Activated T-cell treated with anti-CD3 and anti-CD28 coated beads for 48 hours (primary cell): ENCODE results near the gene AEN.
"Not testable (repeated sequence)": the region's sequence is repeated elsewhere in the genome, so short reads cannot be mapped to it uniquely, and the experiment has no call there.

Experiments
- DNase-seq: peaks from one replicate; pipeline ENCODE4 v3.0.0-alpha.2; 2020; ENCODE audit warnings: low read depth

The AEN gene

GRCh38 chr15:88631464-88632028 is 10.4 kb downstream of the AEN start:
- DNase-seq = no peak

GRCh38 chr15:88632797-88633196 is 11.7 kb downstream of the AEN start:
- not testable (repeated sequence) for DNase-seq

- DNase-seq = no peak
Observed at GRCh38 chr15:88634449-88634848, 13.3 kb downstream of the AEN start.

GRCh38 chr15:88635318-88635717 is 14.2 kb downstream of the AEN start:
- no peak for DNase-seq

GRCh38 chr15:88636050-88636449 is 14.9 kb downstream of the AEN start:
- peak; percentile 41 for DNase-seq

- DNase-seq = no peak
Observed at GRCh38 chr15:88636654-88637053, 15.5 kb downstream of the AEN start.

- no peak for DNase-seq
Observed at GRCh38 chr15:88637436-88637835, 16.3 kb downstream of the AEN start.

- no peak for DNase-seq
Observed at GRCh38 chr15:88637841-88638625, 16.9 kb downstream of the AEN start.

GRCh38 chr15:88638626-88639372 is 17.7 kb downstream of the AEN start, which contains the start of gene ISG20:
ISG20 (plus strand) TSS chr15:88639016; CDS start chr15:88639367, 351 bp downstream.
- peak; percentile 90 for DNase-seq

- DNase-seq = no peak
Observed at GRCh38 chr15:88641959-88642452, 20.9 kb downstream of the AEN start.

- not testable (repeated sequence) for DNase-seq
Observed at GRCh38 chr15:88642514-88642913, 21.4 kb downstream of the AEN start.

GRCh38 chr15:88644741-88645140 is 23.6 kb downstream of the AEN start:
- DNase-seq = no peak

GRCh38 chr15:88645171-88646087 is 24.3 kb downstream of the AEN start:
- no peak for DNase-seq

GRCh38 chr15:88646088-88646405 is 24.9 kb downstream of the AEN start:
- DNase-seq = no peak

GRCh38 chr15:88646951-88647350 is 25.8 kb downstream of the AEN start:
- DNase-seq = no peak

GRCh38 chr15:88647351-88648105 is 26.4 kb downstream of the AEN start:
- no peak for DNase-seq

- DNase-seq = no peak
Observed at GRCh38 chr15:88648357-88649214, 27.4 kb downstream of the AEN start.

- DNase-seq = peak; percentile 72
Observed at GRCh38 chr15:88649286-88649733, 28.2 kb downstream of the AEN start.

- no peak for DNase-seq
Observed at GRCh38 chr15:88649753-88650551, 28.8 kb downstream of the AEN start.
